ENCODE results near the gene EXOC3L2. TPM values are rescaled to one million over a fixed set of nuclear protein-coding genes. Genes with fewer than 3 reads are reported as not detected.
"Not testable (repeated sequence)": the region's sequence is repeated elsewhere in the genome, so short reads cannot be mapped to it uniquely, and the experiment has no call there.

Gene EXOC3L2
- total RNA-seq, 1 donor from 2014 or later = 0.12 TPM

- no peak for TF ChIP-seq CTCF (conservative IDR thresholded peaks at IDR 0.05; ENCODE audit: low read depth, low read length)
- no peak overlapping the region for H3K4me3 ChIP-seq (ENCODE audit: low read depth, low read length)
- DNase-seq (ENCODE audit: low read depth) = no peak
Observed at GRCh38 chr19:45271098-45271734, 26.0 kb upstream of the EXOC3L2 start.

GRCh38 chr19:45269939-45270338 is 24.7 kb upstream of the EXOC3L2 start:
- not testable (repeated sequence) for DNase-seq (ENCODE audit: low read depth); H3K4me3 ChIP-seq (ENCODE audit: low read depth, low read length)

- TF ChIP-seq CTCF (conservative IDR thresholded peaks at IDR 0.05; ENCODE audit: low read depth, low read length) = no peak
- no peak overlapping the region for H3K4me3 ChIP-seq (ENCODE audit: low read depth, low read length)
- DNase-seq (ENCODE audit: low read depth) = no peak
Observed at GRCh38 chr19:45267296-45267695, 22.1 kb upstream of the EXOC3L2 start.

- H3K4me3 ChIP-seq (ENCODE audit: low read depth, low read length) = no peak overlapping the region
- DNase-seq (ENCODE audit: low read depth) = no peak
- TF ChIP-seq CTCF (conservative IDR thresholded peaks at IDR 0.05; ENCODE audit: low read depth, low read length) = no peak
Observed at GRCh38 chr19:45265375-45265774, 20.2 kb upstream of the EXOC3L2 start.

- no peak for TF ChIP-seq CTCF (conservative IDR thresholded peaks at IDR 0.05; ENCODE audit: low read depth, low read length)
- no peak for DNase-seq (ENCODE audit: low read depth)
- no peak overlapping the region for H3K4me3 ChIP-seq (ENCODE audit: low read depth, low read length)
Observed at GRCh38 chr19:45264781-45265317, 19.6 kb upstream of the EXOC3L2 start.

GRCh38 chr19:45263013-45263412 is 17.8 kb upstream of the EXOC3L2 start:
- TF ChIP-seq CTCF (conservative IDR thresholded peaks at IDR 0.05; ENCODE audit: low read depth, low read length) = no peak
- no peak overlapping the region for H3K4me3 ChIP-seq (ENCODE audit: low read depth, low read length)
- DNase-seq (ENCODE audit: low read depth) = no peak

- no peak overlapping the region for H3K4me3 ChIP-seq (ENCODE audit: low read depth, low read length)
- TF ChIP-seq CTCF (conservative IDR thresholded peaks at IDR 0.05; ENCODE audit: low read depth, low read length) = no peak
- DNase-seq (ENCODE audit: low read depth) = no peak
Observed at GRCh38 chr19:45262570-45262969, 17.4 kb upstream of the EXOC3L2 start.
